ENCODE results near the gene MMP15. TPM values are rescaled to one million over a fixed set of nuclear protein-coding genes. Genes with fewer than 3 reads are reported as not detected.

The MMP15 gene
- total and polyA plus RNA-seq, 2 donors, result 1.2 to 1.7 TPM

DNA sequence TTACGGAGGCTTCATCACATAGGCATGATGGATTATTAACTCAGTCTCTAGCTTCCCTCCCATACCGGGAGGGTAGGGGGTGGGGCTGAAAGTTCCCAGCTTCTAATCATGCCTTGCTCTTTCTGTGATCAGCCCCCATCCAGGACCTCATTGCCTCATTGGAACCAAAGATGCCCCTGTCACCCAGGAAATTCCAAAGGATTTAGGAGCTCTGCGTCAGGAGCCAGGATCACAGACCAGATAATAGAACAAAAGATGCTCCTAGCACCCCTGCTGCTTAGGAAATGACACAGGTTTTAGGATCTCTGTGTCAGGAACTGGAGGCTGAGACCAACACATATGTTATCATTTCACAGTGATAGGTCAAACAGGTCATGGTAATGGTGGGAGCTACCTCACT is 14.7 kb upstream of the MMP15 start:
- H3K27ac ChIP-seq (ENCODE audit: low read depth in 1 of 2, low read length in 1 of 2), result no peak overlapping the region
- no peak for DNase-seq (ENCODE audit: low read depth in 6 of 9, low spot score in 9 of 9)
- no peak overlapping the region for H3K4me3 ChIP-seq (ENCODE audit: low read length in 2 of 2)
- 96% methylated on average over 3 of the region's 3 CpGs for WGBS
- H3K27me3 ChIP-seq (ENCODE audit: control insufficient read depth in 2 of 2, insufficient read depth in 1 of 2, low read length in 1 of 2), result no peaks in the 10 kb centered on the region
- peaks cover 36 to 40% of the 10 kb centered on the region in 2 donors for H3K36me3 ChIP-seq (ENCODE audit: control insufficient read depth in 2 of 2, insufficient read depth in 2 of 2, low read length in 1 of 2)
- H3K9me3 ChIP-seq (ENCODE audit: control insufficient read depth in 2 of 2, insufficient read depth in 1 of 2, low read length in 1 of 2), result no peaks in the 10 kb centered on the region
- H3K4me1 ChIP-seq (ENCODE audit: control insufficient read depth in 2 of 2, insufficient read depth in 2 of 2, low read length in 2 of 2), result no peaks in the 10 kb centered on the region

DNA sequence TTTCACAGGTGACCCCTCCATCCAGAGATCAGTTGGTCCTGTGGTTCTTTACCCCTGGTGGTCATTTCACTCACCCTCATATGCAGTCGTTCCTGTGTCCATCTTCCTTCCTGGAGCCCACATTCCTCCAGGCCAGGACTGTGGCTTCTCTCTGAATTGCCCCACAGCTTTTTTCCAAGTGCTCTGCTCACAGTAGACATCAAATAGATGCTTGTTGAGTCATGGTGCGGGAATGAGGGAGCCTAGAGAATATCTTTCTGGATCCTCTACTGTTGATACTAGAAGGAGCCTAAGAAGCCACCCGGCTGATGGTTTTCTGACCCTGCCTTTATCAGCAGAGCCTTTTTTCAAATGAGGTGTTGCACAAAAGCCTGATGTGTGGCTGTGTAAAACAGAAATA is 13.9 kb upstream of the MMP15 start:
- DNase-seq (ENCODE audit: low read depth in 6 of 9, low spot score in 9 of 9), result no peak
- no peak overlapping the region for H3K4me3 ChIP-seq (ENCODE audit: low read length in 2 of 2)
- no peak overlapping the region for H3K27ac ChIP-seq (ENCODE audit: low read depth in 1 of 2, low read length in 1 of 2)
- no peaks in the 10 kb centered on the region for H3K4me1 ChIP-seq (ENCODE audit: control insufficient read depth in 2 of 2, insufficient read depth in 2 of 2, low read length in 2 of 2)
- H3K27me3 ChIP-seq (ENCODE audit: control insufficient read depth in 2 of 2, insufficient read depth in 1 of 2, low read length in 1 of 2), result no peaks in the 10 kb centered on the region
- peaks cover 36 to 37% of the 10 kb centered on the region in 2 donors for H3K36me3 ChIP-seq (ENCODE audit: control insufficient read depth in 2 of 2, insufficient read depth in 2 of 2, low read length in 1 of 2)
- 96% methylated on average over 3 of the region's 3 CpGs for WGBS
- H3K9me3 ChIP-seq (ENCODE audit: control insufficient read depth in 2 of 2, insufficient read depth in 1 of 2, low read length in 1 of 2), result no peaks in the 10 kb centered on the region

DNA sequence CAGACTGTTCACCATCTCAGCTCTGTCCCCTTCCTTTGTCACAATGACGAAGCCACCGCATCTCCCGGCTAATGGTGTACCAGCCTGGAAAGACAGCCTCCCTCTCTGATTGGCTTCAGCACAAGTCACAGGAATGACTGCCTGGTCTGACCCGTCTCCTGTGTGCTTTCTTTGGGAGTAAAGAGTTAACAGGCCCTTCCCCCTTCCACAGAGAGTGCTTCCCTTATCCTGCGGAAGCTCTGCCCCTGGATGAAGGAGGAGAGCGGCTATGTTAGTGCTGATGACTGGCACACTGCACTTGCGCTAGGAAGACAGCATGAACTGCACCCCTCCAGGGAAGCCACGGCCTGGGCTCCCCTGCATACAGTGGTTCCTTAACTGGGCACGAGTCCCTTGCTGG is 13.1 kb upstream of the MMP15 start:
- DNase-seq (ENCODE audit: low read depth in 6 of 9, low spot score in 9 of 9), result no peak
- 95% methylated on average over 9 of the region's 9 CpGs for WGBS
- Histone ChIP-seq H3K27me3 (ENCODE audit: control insufficient read depth in 2 of 2, insufficient read depth in 1 of 2, low read length in 1 of 2) (no peaks in the 10 kb centered on the region), H3K4me1 (ENCODE audit: control insufficient read depth in 2 of 2, insufficient read depth in 2 of 2, low read length in 2 of 2) (no peaks in the 10 kb centered on the region), H3K27ac (ENCODE audit: low read depth in 1 of 2, low read length in 1 of 2) (no peak overlapping the region), H3K36me3 (ENCODE audit: control insufficient read depth in 2 of 2, insufficient read depth in 2 of 2, low read length in 1 of 2) (peaks cover 40 to 41% of the 10 kb centered on the region in 2 donors), H3K4me3 (ENCODE audit: low read length in 2 of 2) (no peak overlapping the region), H3K9me3 (ENCODE audit: control insufficient read depth in 2 of 2, insufficient read depth in 1 of 2, low read length in 1 of 2) (no peaks in the 10 kb centered on the region)

DNA sequence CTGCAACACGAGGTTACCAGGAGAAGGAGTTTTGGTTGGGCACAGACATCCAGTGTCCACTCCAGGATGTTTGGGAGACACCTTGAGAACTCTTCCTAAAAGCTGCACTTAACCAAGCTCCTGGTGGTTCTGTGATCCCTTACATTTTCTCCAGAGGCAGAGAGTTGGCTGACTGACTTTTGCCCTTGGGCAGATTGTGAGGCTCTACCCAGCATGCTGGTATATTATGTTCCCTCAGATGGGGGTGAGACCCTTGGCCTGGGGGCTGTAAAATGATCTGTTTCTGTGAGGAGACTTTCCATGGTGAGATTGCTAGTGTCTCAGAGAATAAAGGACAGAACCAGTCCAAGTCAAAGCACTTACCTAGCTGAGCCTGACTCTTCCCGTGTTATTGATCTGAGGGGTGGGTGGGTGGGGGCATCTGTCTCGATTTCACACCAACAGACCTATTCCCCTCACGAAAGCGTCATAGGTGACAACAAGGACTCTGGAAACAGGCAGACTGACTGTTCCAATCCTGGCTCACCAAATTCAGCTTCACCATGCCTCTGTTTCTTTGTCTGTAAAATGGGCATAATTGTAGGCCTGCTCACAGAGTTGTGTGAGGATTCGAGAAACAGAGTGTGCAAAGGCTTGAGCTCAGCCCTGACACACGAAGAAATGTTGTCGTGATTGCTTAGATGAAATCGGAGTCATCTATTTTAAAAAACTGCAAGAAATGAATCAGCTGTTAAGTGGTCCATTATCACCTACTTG is 12.2 kb upstream of the MMP15 start:
- WGBS, result 97% methylated on average over 9 of the region's 9 CpGs
- Histone ChIP-seq H3K27ac (ENCODE audit: low read depth in 1 of 2, low read length in 1 of 2) (no peak overlapping the region), H3K27me3 (ENCODE audit: control insufficient read depth in 2 of 2, insufficient read depth in 1 of 2, low read length in 1 of 2) (no peaks in the 10 kb centered on the region), H3K4me3 (ENCODE audit: low read length in 2 of 2) (no peak overlapping the region), H3K36me3 (ENCODE audit: control insufficient read depth in 2 of 2, insufficient read depth in 2 of 2, low read length in 1 of 2) (peaks cover 40 to 41% of the 10 kb centered on the region in 2 donors), H3K9me3 (ENCODE audit: control insufficient read depth in 2 of 2, insufficient read depth in 1 of 2, low read length in 1 of 2) (no peaks in the 10 kb centered on the region), H3K4me1 (ENCODE audit: control insufficient read depth in 2 of 2, insufficient read depth in 2 of 2, low read length in 2 of 2) (no peaks in the 10 kb centered on the region)
- DNase-seq (ENCODE audit: low read depth in 6 of 9, low spot score in 9 of 9), result no peak

DNA sequence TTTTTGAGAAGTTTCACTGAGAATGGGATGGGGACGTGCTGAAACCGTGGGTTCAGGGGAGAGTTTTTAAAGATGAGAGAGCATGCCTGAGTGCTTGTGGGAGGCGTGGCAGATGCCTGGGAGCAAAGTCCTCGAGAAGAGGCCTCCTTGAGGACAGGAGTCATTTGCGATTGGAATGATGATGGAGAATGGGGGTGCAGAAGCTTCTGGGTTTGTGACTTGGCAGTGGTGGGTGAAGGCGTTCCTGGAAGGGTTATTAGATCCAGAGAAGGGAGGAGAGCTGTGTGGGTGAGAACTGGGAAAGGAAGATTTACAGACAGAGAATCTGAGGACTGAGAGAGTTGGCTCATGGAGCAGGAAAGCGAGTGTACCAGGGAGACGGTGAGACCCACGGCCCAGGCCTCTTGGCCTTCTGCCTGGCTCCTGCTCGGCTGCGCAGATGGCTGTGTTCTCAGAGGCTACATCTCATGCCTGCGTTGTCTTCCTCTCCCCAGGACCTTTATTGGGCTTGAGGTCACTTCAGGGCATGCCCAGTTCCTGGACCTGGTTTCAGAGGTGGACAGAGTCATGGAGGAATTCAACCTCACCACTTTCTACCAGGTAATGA is 8.6 kb upstream of the MMP15 start:
- Histone ChIP-seq H3K36me3 (ENCODE audit: control insufficient read depth in 2 of 2, insufficient read depth in 2 of 2, low read length in 1 of 2) (peaks cover 25 to 29% of the 10 kb centered on the region in 2 donors), H3K27me3 (ENCODE audit: control insufficient read depth in 2 of 2, insufficient read depth in 1 of 2, low read length in 1 of 2) (no peaks in the 10 kb centered on the region), H3K9me3 (ENCODE audit: control insufficient read depth in 2 of 2, insufficient read depth in 1 of 2, low read length in 1 of 2) (peaks cover 0 to 4% of the 10 kb centered on the region in 2 donors), H3K4me3 (ENCODE audit: low read length in 2 of 2) (no peak overlapping the region), H3K4me1 (ENCODE audit: control insufficient read depth in 2 of 2, insufficient read depth in 2 of 2, low read length in 2 of 2) (no peaks in the 10 kb centered on the region), H3K27ac (ENCODE audit: low read depth in 1 of 2, low read length in 1 of 2) (no peak overlapping the region)
- no peak for DNase-seq (ENCODE audit: low read depth in 6 of 9, low spot score in 9 of 9)
- 83% methylated on average over 12 of the region's 12 CpGs for WGBS

DNA sequence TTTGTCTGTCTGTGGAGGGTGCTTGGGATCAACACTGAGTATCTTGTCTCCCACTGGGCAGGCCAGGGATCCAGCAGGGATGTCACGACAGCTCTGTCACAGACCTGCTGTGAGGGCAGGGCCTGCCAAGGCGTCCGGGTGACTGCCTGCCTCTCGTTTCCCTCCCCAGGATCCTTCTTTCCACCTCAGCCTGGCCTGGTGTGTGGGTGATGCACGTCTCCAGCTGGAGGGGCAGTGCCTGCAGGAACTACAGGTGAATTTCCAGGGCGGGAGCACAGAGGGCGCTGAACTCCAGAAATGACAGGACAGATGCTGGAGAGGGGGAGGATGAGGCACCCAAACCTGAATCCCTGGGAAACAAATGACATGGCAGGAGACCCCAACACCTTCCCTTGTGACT is 6.8 kb upstream of the MMP15 start:
- DNase-seq (ENCODE audit: low read depth in 6 of 9, low spot score in 9 of 9), result no peak
- Histone ChIP-seq H3K36me3 (ENCODE audit: control insufficient read depth in 2 of 2, insufficient read depth in 2 of 2, low read length in 1 of 2) (peaks cover 13 to 16% of the 10 kb centered on the region in 2 donors), H3K4me3 (ENCODE audit: low read length in 2 of 2) (no peak overlapping the region), H3K27ac (ENCODE audit: low read depth in 1 of 2, low read length in 1 of 2) (no peak overlapping the region), H3K4me1 (ENCODE audit: control insufficient read depth in 2 of 2, insufficient read depth in 2 of 2, low read length in 2 of 2) (peaks cover 0 to 10% of the 10 kb centered on the region in 2 donors), H3K27me3 (ENCODE audit: control insufficient read depth in 2 of 2, insufficient read depth in 1 of 2, low read length in 1 of 2) (peaks cover under 1 to 15% of the 10 kb centered on the region in 2 donors), H3K9me3 (ENCODE audit: control insufficient read depth in 2 of 2, insufficient read depth in 1 of 2, low read length in 1 of 2) (peaks cover 0 to 4% of the 10 kb centered on the region in 2 donors)
- 91% methylated on average over 7 of the region's 7 CpGs for WGBS

DNA sequence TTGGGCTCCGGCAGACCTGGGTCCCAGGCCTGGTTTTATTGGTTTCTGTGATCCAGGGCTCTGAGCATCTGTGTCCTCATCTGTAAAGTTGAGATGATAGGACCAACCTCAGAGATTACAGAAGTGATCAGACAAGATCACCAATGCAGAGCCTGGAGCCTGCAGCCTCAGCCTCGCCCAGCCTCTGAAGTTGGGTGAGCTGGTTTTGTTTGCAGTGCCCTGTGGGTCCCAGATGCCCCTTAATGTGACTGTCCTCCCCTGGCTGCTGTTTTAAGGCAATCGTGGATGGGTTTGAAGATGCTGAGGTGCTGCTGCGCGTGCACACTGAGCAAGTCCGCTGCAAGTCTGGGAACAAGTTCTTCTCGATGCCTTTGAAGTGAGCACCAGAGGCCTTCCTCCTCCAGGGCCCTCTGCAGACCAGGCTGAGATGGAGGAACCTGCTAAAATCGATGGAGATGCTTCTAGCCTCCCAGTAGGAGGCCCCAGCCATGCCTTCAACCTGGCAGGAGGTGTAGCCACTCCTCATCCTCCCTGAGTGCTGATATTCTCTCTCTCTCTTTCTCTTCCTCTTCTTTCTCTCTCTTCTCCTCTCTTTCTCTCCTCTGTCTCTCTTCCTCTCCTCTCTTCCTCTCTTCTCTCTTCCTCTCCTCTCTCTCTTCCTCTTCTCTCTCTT is 5.6 kb upstream of the MMP15 start:
- no peak for DNase-seq (ENCODE audit: low read depth in 6 of 9, low spot score in 9 of 9)
- Histone ChIP-seq H3K4me1 (ENCODE audit: control insufficient read depth in 2 of 2, insufficient read depth in 2 of 2, low read length in 2 of 2) (peaks cover 5 to 17% of the 10 kb centered on the region in 2 donors), H3K9me3 (ENCODE audit: control insufficient read depth in 2 of 2, insufficient read depth in 1 of 2, low read length in 1 of 2) (peaks cover 0 to 4% of the 10 kb centered on the region in 2 donors), H3K36me3 (ENCODE audit: control insufficient read depth in 2 of 2, insufficient read depth in 2 of 2, low read length in 1 of 2) (peaks cover 13 to 16% of the 10 kb centered on the region in 2 donors), H3K27ac (ENCODE audit: low read depth in 1 of 2, low read length in 1 of 2) (no peak overlapping the region), H3K27me3 (ENCODE audit: control insufficient read depth in 2 of 2, insufficient read depth in 1 of 2, low read length in 1 of 2) (peaks cover 9 to 27% of the 10 kb centered on the region in 2 donors), H3K4me3 (ENCODE audit: low read length in 2 of 2) (no peak overlapping the region)
- 89% methylated on average over 8 of the region's 8 CpGs for WGBS

DNA sequence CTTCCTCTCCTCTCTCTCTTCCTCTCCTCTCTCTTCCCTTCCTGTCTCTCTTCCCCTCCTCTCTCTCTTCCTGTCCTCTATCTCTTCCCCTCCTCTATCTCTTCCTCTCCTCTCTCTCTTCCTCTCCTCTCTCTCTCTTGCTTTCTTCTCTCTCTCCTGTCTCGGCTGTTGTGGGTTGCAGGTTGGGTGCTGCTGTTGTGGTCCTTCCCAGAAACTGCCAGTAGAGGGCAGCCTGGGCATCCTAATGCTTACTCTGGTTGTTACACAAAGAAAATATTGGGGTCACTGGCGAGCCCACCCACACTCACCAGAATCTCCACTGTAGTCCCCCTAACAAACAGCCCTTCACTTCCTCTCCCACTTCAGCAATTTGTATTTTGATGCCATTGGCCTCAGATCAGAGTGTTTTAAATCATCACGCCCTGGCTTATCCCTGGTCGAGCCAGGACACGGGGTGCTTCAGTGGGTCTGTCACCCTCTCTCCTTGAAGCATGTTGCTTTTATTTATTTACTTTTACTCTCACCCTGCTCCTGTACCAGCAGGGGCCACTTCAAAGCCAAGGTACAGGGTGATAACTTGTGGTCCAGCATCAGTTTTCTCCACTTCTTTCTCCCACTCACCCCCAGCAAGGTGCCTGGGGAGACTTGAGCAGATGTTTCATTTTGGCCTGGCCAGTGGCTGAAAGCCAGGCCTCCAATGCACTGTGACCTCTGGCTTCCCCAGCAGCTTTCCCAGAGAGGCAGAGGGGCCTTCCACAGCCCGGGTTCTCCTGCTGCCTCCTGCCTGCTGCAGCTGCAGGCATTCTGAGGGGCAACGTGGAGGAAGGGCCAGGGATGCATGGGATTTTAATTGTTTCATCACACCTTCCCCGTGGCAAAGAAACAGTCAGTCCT is 4.7 kb upstream of the MMP15 start:
- DNase-seq (ENCODE audit: low read depth in 6 of 9, low spot score in 9 of 9), result peak in 5 of 9 donors; percentile 26 to 68 (median 54)
- Histone ChIP-seq H3K4me3 (ENCODE audit: low read length in 2 of 2) (no peak overlapping the region), H3K27ac (ENCODE audit: low read depth in 1 of 2, low read length in 1 of 2) (no peak overlapping the region), H3K4me1 (ENCODE audit: control insufficient read depth in 2 of 2, insufficient read depth in 2 of 2, low read length in 2 of 2) (peaks cover 6 to 22% of the 10 kb centered on the region in 2 donors), H3K36me3 (ENCODE audit: control insufficient read depth in 2 of 2, insufficient read depth in 2 of 2, low read length in 1 of 2) (peaks cover 13 to 16% of the 10 kb centered on the region in 2 donors), H3K27me3 (ENCODE audit: control insufficient read depth in 2 of 2, insufficient read depth in 1 of 2, low read length in 1 of 2) (peaks cover 14 to 36% of the 10 kb centered on the region in 2 donors), H3K9me3 (ENCODE audit: control insufficient read depth in 2 of 2, insufficient read depth in 1 of 2, low read length in 1 of 2) (peaks cover 0 to 4% of the 10 kb centered on the region in 2 donors)
- WGBS, result 74% methylated on average over 8 of the region's 8 CpGs

Measured in thymus (tissue), 11 donors.